Keratinocyte (primary cell): ENCODE data around the gene LDHAL6A.

ENCODE experiments used
- EZH2 ChIP-seq: IDR thresholded peaks from one replicate; pipeline ENCODE4 v1.6.1; 2012; ENCODE audit warnings: inconsistent platforms, mild to moderate bottlenecking, low read length, moderate library complexity
- TF ChIP-seq, protein P1 (sequence below), 3 experiments: IDR thresholded peaks in 1 of 3; conservative IDR thresholded peaks in 1 of 3; optimal IDR thresholded peaks in 1 of 3; 2 replicates in 2 of 3; 3 replicates in 1 of 3; pipeline versions ENCODE3 to v1.5.1; 2011; ENCODE audit warnings: low read length in 3 of 3, mild to moderate bottlenecking in 3 of 3, moderate library complexity in 2 of 3, control low read depth in 1 of 3, inconsistent platforms in 1 of 3; ENCODE audit not compliant: insufficient read depth in 2 of 3; ENCODE audit errors: extremely low read depth in 1 of 3

DNA sequence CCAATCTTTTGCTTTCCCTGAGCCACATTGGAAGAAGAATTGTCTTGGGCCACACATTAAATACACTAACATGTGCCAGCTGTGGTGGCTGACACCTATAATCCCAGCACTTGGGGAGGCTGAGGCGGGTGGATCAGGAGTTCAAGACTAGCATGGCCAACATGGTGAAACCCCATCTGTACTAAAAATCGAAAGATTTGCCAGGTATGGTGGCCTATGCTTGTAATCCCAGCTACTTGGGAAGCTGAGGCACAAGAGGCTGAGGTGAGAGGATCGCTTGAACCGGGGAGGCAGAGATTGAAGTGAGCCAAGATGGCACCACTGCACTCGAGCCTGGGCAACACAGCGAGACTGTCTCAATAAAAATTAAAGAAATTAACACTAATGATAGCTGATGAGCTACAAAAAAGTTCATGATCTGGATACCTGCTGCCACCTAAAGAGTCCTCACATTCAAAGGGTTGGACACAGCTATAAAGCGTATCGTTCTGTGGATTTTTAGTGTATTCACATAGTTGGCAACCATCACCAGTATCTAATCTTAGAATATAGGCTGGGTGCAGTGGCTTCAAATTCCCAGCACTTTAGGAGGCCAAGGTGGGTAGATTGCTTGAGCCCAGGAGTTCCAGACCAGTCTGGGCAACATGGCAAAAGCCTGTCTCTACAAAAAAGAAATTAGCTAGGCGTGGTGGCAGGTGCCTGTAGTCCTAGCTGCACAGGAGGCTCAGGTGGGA, 46.9 kb upstream of the LDHAL6A start:
- TF ChIP-seq, protein P1, sequence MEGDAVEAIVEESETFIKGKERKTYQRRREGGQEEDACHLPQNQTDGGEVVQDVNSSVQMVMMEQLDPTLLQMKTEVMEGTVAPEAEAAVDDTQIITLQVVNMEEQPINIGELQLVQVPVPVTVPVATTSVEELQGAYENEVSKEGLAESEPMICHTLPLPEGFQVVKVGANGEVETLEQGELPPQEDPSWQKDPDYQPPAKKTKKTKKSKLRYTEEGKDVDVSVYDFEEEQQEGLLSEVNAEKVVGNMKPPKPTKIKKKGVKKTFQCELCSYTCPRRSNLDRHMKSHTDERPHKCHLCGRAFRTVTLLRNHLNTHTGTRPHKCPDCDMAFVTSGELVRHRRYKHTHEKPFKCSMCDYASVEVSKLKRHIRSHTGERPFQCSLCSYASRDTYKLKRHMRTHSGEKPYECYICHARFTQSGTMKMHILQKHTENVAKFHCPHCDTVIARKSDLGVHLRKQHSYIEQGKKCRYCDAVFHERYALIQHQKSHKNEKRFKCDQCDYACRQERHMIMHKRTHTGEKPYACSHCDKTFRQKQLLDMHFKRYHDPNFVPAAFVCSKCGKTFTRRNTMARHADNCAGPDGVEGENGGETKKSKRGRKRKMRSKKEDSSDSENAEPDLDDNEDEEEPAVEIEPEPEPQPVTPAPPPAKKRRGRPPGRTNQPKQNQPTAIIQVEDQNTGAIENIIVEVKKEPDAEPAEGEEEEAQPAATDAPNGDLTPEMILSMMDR (optimal IDR thresholded peaks at IDR 0.05 in 1 of 3, IDR thresholded peaks at IDR 0.05 in 1 of 3, conservative IDR thresholded peaks at IDR 0.05 in 1 of 3; ENCODE audit: extremely low read depth in 1 of 3, insufficient read depth in 2 of 3, low read length in 3 of 3): no peak
- TF ChIP-seq EZH2: no peak
